GM20000 (cell line): ENCODE measurements around the gene SLC38A2.

Experiments used
- DNase-seq: peaks from one replicate; pipeline ENCODE4 v3.0.0; 2012; ENCODE audit warnings: low spot score
- TF ChIP-seq, protein P1 (sequence below): IDR thresholded peaks from 2 replicates; pipeline ENCODE4 v1.5.1; 2012; ENCODE audit warnings: mild to moderate bottlenecking, control low read depth; ENCODE audit errors: extremely low read depth, missing control alignments

The SLC38A2 gene

DNA sequence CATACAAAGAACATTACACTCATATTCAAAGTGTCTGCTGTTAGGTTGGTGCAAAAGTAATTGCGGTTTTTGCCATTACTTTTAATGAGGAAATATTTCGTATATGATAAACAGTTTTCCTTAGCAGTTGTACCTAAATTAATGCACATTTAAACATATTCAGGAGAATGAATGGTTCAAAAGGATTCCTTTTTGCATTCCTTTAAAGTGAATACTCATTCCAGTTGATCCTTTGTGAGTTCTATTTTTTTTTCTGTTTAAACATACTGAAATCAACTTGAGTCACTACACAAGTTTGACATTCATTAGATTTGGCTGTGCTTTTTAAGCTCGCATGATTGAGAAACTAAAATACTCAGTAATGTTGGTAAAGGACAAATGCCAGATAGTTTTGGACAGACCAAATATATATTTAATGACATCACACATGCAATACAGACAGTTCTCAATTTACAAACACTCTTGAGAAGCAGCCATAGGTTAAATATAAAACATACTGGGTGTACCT lies 13.8 kb upstream of the SLC38A2 start:
- no peak for DNase-seq
- TF ChIP-seq, protein P1, sequence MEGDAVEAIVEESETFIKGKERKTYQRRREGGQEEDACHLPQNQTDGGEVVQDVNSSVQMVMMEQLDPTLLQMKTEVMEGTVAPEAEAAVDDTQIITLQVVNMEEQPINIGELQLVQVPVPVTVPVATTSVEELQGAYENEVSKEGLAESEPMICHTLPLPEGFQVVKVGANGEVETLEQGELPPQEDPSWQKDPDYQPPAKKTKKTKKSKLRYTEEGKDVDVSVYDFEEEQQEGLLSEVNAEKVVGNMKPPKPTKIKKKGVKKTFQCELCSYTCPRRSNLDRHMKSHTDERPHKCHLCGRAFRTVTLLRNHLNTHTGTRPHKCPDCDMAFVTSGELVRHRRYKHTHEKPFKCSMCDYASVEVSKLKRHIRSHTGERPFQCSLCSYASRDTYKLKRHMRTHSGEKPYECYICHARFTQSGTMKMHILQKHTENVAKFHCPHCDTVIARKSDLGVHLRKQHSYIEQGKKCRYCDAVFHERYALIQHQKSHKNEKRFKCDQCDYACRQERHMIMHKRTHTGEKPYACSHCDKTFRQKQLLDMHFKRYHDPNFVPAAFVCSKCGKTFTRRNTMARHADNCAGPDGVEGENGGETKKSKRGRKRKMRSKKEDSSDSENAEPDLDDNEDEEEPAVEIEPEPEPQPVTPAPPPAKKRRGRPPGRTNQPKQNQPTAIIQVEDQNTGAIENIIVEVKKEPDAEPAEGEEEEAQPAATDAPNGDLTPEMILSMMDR: no peak

DNA sequence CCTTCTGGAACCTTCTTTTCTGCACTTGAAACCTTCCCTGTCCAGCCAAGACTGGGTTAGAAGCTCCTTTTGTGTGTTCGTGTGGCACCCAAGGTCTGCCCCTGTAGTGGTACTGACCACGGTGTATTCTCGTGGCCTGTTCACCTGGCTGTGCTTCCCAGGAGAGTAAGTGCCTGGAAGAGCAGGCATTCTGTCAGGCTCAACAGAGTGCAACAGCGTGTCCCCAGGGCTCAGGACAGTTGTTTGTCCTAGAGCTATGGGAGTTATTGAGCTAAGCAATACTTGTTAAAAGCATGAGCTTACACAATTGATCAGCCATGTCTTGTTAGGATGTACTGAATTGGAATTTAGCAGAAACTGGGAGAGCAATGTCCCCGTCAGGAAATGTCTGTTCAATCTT lies 12.9 kb upstream of the SLC38A2 start:
- DNase-seq: no peak
- TF ChIP-seq, protein P1: no peak

DNA sequence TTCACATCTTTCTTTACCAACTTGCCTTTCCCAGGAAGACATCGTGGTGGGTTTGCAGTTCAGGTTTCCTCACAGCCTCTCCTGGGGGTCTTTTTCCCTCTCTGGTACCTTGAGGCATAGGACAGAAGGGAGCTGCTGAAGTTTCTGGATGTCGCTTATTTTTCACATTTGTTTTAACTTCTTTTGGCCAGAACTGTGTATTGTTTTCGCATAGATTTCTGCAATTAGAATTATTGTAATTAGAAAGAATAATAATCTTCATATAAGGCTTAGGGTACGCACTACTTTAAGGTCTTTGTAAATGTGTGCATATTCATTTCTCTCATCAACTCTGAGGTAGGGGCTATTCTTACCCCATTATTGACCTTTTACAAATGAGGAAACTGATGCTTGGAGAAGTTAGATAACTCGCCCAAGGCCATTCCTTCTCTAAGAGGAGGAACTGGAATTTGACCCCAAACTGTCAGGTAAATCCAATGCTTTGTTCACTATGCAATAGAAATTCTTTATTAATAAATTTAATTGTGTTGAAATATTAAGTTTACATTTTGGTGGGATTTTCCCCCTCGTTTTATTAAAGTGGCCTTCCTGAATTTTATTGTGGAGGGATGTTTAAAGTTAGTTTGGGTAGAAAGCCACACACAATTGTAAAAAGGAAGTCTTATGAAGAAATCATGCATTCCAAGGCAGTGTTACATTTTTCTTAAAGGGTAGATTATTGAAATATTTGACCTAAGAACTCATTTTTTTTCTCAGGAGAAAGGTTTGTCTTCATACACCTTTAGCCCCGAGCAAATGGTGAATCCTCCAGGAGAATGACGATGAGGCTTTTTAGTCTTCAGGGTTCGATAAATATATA lies 12.1 kb upstream of the SLC38A2 start:
- DNase-seq: no peak
- TF ChIP-seq, protein P1: no peak

DNA sequence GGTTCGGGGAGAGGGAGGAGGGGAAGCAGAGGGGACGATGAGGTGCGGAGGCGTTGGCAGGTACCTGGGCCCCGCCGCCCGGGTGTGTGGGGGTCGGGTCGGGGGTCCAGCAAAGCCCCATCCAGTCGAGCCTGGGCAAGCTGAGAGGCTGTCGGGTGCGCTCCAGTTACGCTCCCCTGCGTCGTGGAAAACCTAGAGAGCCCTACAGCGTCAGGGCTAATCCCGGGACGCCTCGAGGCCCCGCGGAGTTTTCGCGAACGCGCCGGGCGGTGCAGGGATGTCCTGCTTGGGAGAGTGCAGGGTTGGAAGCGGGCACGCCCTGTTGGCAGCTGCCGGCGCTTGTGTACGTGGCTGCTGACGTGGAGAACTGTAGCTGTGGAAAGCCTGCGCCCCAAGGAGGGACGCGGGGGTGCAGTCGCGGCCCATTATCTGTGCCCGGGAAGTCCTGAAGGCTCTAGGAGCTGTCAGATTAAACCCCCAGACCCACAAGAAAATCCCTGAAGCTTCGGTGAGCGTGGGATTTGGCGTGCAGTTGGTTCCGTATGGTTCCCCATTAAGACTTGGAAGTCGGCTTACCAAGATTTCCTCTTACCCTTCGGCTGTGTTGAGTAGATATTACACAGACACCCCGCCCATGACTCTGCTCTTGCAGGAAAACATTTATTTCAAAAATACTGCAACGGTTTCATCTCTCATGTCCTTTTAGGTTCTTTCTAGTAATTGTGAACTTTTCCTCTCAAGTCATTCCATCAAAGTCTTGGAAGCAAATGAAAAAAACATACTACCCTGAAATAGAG lies 11.3 kb upstream of the SLC38A2 start:
- peak; percentile 43 for DNase-seq
- TF ChIP-seq, protein P1: no peak

DNA sequence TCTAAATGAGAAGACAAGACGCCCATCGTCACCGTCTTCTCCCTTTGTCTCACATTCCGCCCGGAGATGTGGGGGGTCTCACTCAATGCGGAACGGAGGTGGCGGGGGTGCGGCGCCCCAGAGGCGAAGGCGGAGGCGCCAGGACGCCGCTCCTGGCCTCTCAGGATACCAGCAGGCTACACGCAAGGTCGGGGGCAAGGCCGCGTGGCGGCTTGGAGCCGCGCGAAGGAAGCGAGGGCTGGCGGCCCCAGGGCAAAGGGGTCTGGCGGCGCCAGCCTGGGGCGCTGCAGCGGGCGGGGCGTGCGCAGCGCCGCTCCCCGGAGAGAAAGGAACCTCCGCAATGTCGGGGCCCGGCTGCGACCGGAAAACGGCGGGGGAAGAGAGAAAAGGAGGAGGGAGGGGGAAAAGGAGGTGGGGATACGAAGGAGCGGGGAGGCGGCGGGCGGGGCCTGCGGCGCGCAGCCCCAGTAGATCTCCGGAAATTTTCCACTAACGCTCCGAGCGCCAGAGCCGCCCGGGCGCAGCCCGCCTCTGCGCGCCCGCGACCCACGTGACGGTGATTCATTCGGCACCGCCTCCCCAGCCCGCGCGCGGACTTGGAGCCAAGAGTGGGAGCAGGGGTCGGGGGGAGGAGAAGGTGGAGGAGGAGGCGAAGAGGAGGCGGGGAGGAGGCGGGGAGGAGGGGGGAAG lies 10.5 kb upstream of the SLC38A2 start:
- peak; percentile 91 for DNase-seq
- TF ChIP-seq, protein P1: peak; percentile 14

DNA sequence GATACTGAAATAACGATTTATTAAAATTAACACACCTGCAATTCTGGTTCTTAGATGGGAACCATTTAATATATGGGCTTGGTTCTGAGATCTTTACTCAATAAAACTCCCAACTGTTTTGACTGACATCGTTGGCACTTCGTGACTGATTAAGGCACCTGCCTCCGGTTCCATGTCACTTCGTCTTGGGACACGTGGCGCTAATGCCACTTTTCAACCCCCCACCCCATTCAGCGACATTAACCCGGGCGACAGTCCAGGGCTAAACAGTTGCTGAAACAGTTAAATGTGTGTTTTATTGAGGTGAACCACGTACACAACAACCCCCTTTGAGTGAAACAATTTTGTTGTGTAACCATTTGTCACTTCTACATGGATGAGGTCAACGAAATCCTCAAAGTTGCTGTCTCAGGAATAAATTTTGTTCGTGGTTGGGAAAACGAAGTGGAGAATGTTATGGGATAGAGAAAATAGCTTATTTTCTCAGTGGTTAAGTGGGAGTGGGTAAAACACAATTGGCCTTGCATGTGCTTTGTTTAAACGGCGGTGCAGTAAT lies 9.9 kb upstream of the SLC38A2 start:
- no peak for DNase-seq
- TF ChIP-seq, protein P1: no peak
